Activated CD8-positive, alpha-beta memory T cell treated with anti-CD3 and anti-CD28 coated beads, Interleukin-2, amount 50 U/mL, for 24 hours (primary cell): ENCODE data around the gene KRTAP19-6.
"Not testable (repeated sequence)": the region's sequence is repeated elsewhere in the genome, so short reads cannot be mapped to it uniquely, and the experiment has no call there.

Source experiments
- DNase-seq: peaks from one replicate; pipeline ENCODE4 v3.0.0-alpha.2; 2020; ENCODE audit errors: extremely low read depth

The KRTAP19-6 gene, protein sequence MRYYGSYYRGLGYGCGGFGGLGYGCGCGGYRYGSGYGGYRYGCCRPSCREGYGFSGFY

DNA sequence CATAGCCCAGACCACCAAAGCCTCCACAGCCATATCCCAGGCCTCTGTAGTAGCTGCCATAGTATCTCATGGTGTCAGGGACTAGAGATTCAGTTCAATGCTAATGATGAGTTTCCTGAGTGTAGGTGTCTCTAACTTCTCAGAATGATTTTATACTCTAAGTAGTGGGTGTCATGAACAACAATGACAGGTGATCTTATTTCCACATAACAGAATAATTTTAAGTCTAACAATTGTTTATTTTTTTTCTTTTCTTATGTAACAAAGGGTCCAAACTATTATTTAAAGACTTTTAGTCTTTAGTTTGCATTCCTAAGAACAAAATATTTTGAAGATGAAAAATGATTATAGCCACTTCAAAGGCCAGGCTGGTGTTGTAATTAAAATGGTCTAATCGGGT lies at the start of gene KRTAP19-6:
Gene KRTAP19-6 (minus strand): TSS at position 101 of the 400 bp plus-strand sequence. CDS start 31 bp downstream, at position 70.
- no peak for DNase-seq

DNA sequence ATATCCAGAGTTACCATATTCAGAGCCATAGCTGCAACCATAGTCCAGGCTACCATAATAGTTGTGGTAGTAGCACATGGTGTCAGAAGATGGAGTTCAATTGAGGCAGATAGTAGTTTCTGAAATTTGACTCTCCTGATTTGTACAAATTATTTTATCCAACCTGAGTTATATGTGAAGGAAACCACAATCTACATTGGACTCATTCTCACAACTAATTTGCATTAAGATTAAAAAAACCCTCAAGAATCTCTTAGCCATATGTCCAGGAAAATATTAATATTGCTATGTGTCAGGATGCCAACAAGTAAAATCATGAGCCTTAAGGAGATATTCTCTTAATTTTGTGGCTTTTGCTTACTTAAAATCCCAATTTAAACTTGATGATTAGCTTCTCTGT lies 48.6 kb upstream of the KRTAP19-6 start, which contains the start of gene KRTAP22-2:
Gene KRTAP22-2 (minus strand): TSS at position 101 of the 400 bp plus-strand sequence.
- no peak for DNase-seq

DNA sequence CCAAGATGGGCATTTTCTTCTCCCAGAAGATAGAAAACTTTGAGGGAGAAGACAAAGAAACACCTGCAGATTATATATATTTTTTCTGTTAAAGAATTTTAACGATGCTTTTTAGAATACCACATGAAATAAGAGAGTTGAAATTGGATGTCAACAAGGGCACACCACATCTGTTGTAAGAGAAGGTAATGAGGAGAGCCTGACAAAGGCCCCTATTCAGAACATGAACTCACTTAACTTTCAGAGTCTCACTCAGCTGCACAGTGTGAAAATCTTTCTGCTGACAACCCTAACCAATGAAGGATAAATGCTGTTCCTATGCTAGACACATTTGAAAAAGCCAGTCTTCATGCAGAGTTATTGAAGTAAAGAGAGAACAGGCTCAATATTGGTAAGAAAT lies 41.2 kb upstream of the KRTAP19-6 start:
- DNase-seq, result no peak

DNA sequence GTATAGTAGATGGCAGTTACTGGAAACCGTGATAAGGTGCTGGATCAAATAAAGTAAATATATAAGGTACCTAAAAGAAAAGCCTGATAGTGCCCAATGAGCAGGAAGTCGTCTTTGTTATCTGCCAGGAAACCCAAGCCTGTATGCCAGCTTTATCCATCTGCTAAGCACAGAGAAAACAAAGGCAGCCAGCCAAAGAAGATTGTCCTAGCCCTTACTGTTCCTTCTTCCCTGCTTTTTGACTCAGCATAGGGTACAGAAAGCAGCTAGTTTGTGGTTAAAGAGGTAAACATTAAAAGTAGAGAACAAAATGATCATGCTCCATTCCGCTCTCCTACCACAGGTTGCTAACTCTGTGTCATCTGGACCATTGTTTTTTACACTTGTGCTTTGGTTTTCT lies 38.5 kb upstream of the KRTAP19-6 start:
- no peak for DNase-seq

DNA sequence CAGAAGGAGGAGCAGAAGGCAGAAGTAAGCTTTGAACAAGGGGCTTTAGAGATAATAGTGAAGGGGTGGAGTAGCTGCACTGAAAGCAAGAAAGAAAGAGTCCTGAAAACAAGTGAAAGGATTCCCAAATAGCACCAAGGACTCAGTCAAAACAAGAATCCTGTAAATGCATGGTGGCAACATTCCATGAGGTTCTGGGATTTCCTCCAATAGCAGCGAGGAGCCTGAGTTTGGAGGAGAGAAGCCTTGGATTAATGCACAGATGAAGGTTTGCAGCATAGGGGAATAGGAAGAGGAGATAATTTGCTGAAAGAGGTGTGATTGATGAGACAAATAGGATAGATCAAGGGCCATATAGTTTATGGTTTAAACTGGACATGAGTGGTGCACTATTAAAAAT lies 37.7 kb upstream of the KRTAP19-6 start:
- no peak for DNase-seq

DNA sequence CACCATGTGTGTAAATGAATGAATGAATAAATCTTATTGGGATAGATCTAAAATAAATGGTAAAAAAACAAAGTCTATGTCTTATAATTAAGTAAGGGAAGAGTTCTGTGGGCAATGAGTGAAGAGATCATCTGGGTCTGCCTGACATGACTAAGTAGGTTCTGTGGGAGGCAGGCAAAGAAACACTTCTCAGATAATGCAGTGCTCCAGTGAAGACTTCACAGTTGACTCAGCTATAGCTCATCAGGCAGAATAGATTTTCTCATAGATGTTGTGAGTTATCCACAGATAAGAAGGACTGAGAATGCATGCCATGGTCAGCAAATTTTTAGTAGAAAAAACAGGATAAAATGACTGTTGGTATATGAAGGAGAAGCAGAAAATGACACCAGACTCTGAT lies 36.1 kb upstream of the KRTAP19-6 start:
- no peak for DNase-seq

DNA sequence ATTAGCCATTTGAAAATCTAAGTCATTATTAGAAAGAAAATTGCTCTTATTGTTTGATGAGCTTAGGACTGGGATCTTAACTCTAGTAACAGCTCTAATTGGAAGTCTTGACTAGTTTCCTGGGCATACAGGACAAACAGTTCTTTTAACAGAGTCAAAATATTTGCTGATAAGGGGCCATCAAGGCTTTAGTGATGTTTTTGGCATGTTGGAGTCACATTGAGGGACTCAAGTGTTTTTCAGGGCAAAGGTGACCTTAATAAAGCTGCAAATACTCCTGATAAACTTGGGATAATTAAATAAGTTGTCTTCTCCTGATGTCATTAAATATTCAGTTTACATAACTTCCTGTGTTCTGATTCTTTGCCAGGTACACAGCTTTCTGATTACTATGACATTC lies 26.0 kb upstream of the KRTAP19-6 start:
- no peak for DNase-seq

DNA sequence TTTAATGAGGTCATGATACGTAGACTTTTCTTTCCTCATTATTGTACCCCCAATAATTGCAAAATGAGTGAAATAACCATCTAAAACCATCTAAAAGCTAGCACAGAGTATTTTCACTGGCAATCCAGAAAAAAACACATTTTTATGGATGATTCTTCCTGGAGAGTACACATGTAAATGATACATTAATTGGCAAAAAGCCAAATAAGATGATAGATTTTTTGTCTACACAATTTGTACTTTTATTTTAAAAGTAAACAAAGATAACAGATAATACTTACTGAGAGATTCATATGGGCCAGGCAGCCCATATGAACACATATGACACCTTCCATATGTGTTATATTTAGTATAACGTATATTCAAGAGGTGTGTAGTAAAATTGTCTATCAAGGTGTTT lies 22.0 kb upstream of the KRTAP19-6 start:
- DNase-seq, result no peak

DNA sequence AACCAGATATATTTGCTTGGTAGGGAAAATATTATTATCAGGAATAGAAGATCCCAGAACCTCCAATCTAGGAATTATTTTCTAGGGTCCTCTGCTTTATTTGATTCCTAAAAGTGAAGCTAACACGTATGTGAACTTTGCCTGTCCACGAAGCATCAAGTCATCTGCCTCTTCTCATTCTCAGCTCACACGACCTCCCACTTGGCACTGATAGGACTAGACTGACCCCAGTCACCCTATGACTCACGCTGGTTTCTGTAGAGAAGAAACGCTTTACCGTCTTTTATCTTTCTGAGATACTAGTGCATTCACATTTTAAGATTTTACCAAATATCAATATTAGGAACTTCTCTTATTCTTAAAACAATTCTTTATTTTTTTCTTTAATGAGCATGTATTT lies 21.4 kb upstream of the KRTAP19-6 start:
- no peak for DNase-seq

DNA sequence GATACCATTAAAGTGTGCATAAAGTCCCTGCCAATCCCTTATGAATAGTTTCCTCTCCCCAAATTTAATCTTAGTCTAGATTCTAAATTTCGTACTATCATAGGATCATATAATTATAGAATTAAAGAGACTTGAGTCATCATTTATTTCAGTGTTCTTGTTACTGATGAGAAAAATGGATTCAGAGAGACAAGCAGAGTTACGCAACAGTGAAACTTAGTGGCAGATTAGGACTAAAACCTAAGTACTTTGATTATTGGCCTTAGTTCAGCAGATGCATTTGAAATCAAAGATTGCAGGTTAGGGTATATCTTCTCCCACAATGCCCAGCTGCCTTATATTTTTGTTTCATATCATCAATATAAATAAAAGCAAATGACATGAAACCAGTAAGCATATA lies 20.3 kb upstream of the KRTAP19-6 start:
- no peak for DNase-seq

DNA sequence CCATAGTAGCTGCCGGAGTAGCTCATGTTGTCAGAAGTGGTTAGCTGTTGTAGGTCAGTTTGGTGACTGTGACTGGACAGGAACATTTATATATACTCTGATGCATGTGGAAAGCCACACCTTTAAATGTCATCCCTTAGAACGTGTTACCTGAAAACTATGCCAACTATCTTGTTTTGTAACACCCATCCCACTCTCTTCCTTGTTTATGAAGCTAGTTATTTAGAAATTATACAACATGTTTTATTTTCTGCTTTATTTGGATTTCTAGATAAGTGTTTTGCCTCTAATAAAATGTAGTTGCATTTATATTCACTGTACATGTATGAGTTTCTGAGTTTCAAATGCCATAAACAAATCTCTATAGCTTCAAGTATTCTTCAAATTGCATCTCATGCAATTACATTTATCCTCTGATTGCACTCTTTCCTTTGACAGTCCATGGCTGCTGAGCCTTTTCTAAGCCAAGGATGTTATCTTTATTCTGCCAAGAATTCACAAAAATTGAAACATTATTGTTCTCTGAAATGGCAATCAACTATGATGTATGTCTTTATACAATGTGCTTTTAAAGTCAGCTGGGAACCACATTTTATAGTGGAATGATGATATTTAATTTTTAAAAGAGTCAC lies 19.7 kb upstream of the KRTAP19-6 start, which contains the start of gene KRTAP19-7:
Gene KRTAP19-7 (minus strand): TSS at position 51 of the 632 bp plus-strand sequence. CDS start 25 bp downstream, at position 26.
- DNase-seq, result no peak

DNA sequence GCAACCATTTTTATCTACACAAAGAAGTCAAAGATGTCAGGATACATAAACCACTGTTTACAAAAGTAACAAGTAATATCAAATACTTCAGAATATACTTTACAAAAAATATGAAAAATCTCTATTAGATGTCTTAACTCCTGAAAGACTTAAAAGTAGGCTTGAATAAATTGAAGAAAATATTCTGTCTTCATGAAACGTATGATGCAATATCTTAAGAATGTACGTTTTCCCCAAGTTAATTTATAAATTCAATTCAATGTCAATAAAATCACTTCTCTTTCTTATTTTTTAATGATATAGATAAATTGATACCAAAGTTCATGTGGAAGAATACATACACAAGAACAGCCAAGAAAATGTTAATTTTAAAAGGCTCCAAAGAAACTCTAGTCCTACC lies 13.4 kb upstream of the KRTAP19-6 start:
- DNase-seq, result no peak

DNA sequence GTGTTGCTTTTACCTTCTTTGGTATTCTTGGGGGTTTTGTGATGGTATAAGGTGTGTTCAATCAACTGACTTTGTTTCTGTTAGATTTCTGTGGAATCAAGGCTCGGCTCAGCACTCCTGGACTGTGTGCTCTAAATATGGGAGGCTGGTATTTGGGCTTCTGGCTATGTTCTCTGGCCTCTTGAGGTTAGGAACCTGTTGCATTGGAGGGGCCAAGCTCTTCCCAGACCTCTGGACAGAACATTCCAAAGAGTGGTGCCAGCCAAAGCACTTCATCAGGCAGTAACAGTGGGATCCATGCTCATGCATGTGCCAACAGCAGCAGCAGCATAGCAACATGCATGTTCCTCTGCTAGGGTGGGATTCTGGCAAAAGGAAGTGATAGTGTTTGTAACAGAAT lies 11.1 kb upstream of the KRTAP19-6 start:
- no peak for DNase-seq

DNA sequence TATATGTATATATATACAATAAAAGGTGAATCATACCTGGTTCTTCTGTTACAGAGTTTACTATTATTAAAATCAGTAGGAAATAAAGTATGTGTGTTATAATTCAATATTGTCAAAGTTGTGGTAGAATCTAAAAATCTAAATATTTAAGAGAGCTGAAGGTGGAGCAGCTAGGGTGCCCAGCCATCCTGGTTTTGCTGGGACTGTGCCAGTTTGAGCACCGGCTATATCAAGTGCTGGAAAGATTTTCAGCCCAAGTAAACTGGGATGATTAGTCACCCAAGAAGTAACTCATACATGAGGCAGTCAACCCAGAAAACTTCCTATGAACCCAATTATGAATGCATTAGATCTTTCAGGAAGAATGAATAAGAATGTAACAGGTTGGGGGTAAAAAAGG lies 22.8 kb downstream of the KRTAP19-6 start:
- no peak for DNase-seq

DNA sequence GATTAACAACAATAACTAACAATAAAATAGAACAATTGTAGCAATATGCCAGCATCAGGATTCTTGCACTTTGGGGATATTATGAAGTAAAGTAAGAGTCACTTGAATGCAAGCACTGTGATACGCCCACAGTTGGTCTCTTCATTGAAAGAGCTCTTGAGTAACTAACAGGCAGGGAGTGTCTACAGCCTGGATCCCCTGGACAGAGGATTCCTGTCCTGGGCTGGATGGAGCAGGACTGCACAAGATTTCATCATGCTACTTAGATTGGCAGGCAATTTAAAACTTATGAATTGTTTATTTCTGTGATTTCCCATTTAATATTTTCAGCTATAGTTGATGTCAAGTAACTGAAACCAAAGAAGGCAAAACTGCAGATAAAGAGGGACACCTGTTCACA lies 26.0 kb downstream of the KRTAP19-6 start:
- no peak for DNase-seq

DNA sequence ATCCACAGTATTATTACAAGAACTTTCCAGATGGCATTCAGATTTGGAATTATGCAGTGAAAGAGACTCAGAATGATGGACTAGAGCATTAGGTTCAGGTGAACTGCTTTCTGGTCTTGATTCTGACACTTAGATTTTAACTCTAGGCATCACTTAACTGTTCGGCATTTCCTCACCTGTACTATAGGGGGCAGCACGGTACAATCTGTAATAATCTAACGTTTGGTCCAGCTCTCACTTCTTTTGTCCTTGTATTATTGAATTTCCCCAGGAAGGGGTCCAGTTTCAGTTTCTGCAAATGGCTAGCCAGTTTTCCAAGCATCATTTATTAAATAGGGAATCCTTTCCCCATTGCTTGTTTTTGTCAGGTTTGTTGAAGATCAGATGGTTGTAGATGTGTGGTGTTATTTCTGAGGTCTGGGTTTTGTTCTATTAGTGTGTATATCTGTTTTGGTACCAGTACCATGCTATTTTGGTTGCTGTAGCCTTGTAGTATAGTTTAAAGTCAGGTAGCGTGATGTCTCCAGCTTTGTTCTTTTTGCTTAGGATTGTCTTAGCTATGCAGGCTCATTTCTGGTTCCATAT lies 36.0 kb downstream of the KRTAP19-6 start:
- DNase-seq, result not testable (repeated sequence)

DNA sequence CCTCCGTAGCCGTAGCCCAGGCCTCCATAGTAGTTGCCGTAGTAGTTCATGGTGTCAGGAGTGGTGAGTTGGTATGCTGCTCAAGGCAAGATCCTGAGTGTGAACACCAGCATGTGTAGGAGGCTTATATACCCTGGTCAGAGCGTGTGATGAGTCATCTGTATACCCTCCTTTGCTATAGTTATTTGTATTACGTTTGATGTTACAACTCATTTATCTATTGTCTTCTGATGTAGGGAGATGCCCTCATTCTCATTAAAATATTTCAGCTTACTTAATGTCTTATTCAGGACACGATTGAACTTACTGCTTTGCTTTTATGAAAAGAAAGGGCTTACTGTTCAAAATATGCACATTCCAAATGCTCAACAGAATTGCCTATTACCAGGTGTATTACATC lies 39.6 kb downstream of the KRTAP19-6 start, which contains the start of gene KRTAP19-5:
Gene KRTAP19-5 (minus strand): TSS at position 101 of the 400 bp plus-strand sequence. CDS start 51 bp downstream, at position 50.
- no peak for DNase-seq

DNA sequence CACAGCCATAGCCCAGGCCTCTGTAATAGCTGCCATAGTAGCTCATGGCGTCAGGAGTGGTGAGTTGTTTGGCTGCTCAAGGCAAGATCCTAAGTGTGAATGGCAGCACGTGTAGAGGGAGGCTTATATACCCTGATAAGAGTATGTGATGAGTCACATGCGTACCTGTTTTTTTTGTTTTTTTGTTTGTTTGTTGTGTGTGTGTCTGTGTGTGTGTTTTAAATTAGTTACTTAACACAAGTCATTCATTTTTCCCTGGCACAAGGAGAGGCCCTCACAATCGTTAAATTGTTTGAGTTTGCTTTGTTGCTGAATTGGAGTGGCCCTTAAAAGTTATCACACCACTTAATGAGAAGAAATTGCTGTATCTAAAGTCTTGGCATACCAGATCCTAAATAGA lies 44.6 kb downstream of the KRTAP19-6 start, which contains the start of gene KRTAP19-4:
Gene KRTAP19-4 (minus strand): TSS at position 101 of the 400 bp plus-strand sequence. CDS start 55 bp downstream, at position 46.
- DNase-seq, result no peak

DNA sequence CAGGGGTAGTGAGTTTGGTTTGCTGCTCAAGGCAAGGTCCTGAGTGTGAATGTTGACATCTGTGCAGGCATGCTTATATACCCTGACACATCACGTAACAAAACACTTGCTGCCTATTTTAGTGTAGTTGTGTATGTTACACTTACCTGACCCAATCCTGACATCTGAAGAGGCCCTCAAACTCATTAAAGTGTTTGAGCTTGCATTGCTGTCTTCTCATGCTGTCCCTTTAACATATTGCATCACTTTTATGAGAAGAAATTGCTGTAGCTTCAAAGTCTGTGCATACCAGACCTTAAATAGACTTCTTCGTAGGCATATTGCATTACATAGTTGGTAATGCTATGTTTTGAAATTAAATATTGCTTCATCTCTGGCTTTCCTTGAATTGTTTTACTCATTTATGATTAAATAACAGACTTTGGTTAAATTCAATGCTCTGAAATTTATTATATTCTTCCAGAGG lies 49.7 kb downstream of the KRTAP19-6 start, which contains the start of gene KRTAP19-3:
Gene KRTAP19-3 (minus strand): TSS at position 51 of the 466 bp plus-strand sequence. CDS start 56 bp downstream, outside the sequence.
- no peak for DNase-seq
